B cell (primary cell): ENCODE results near the gene NUDT9. TPM values are rescaled to one million over a fixed set of nuclear protein-coding genes. Genes with fewer than 3 reads are reported as not detected.

Source experiments
- ATAC-seq: fragments of 200-7000 bp; cut with Tn5 transposase; one replicate; pipeline ENCODE4 v1.10.0; 2021; ENCODE audit warnings: low read depth, mild to moderate bottlenecking, moderate number of reproducible peaks, moderate library complexity
- CTCF ChIA-PET: fragments of 350-600 bp; sonication (Branson Sonifier 250); formaldehyde crosslinking; loops from one replicate; lab custom pipeline; 2021; ENCODE audit warnings: antibody characterized with exemption, inconsistent platforms; lab: Charles Lee
- POLR2A ChIA-PET: fragments of 350-600 bp; sonication (Branson Sonifier 250); formaldehyde crosslinking; loops from one replicate; lab custom pipeline; 2021; ENCODE audit warnings: antibody characterized with exemption; lab: Charles Lee
- DNase-seq: peaks from one replicate; pipeline ENCODE4 v3.0.0; 2013
- H2AFZ ChIP-seq: 2 replicates; pipeline ENCODE4 v1.6.1; 2012; ENCODE audit warnings: mild to moderate bottlenecking, low read depth, low read length; ENCODE audit not compliant: insufficient read depth, poor library complexity, severe bottlenecking
- H3K27ac ChIP-seq, 2 donors: 1 replicate in 1 of 2; 2 replicates in 1 of 2; pipeline ENCODE4 v1.5.1; 2012 to 2013; ENCODE audit warnings: low read length in 2 of 2, mild to moderate bottlenecking in 2 of 2, moderate library complexity in 1 of 2
- H3K27me3 ChIP-seq, 4 experiments: fragments of 200-600 bp in 1 of 4; sonication (generic) in 1 of 4; replicated peaks in 1 of 4; 1 replicate in 2 of 4; 2 replicates in 2 of 4; pipeline versions ENCODE4 v1.6.1 to v1.7.0; 2013 to 2016; ENCODE audit warnings: low read length in 3 of 4, mild to moderate bottlenecking in 2 of 4, mixed read lengths in 1 of 4, moderate library complexity in 1 of 4; ENCODE audit not compliant: insufficient read depth in 4 of 4, control insufficient read depth in 3 of 4; ENCODE audit errors: control extremely low read depth in 1 of 4
- H3K36me3 ChIP-seq, 2 experiments: replicated peaks in 1 of 2; 1 replicate in 1 of 2; 2 replicates in 1 of 2; pipeline versions ENCODE4 v1.6.1 to v1.7.1; 2013; ENCODE audit warnings: low read length in 1 of 2; ENCODE audit not compliant: insufficient read depth in 2 of 2, control insufficient read depth in 1 of 2; ENCODE audit errors: control extremely low read depth in 1 of 2, extremely low read depth in 1 of 2
- H3K4me1 ChIP-seq, 2 donors: fragments of 200-600 bp in 1 of 2; sonication (generic) in 1 of 2; 1 replicate in 1 of 2; 2 replicates in 1 of 2; pipeline versions ENCODE4 v1.5.1 to v1.6.1; 2013 to 2017; ENCODE audit warnings: low read length in 2 of 2; ENCODE audit not compliant: control insufficient read depth in 2 of 2, insufficient read depth in 2 of 2
- H3K4me2 ChIP-seq: replicated peaks from 2 replicates; pipeline ENCODE3; 2012; ENCODE audit warnings: mild to moderate bottlenecking, low read depth, low read length; ENCODE audit not compliant: poor library complexity, severe bottlenecking
- H3K4me3 ChIP-seq, 5 experiments: fragments of 200-600 bp in 1 of 5; sonication (generic) in 1 of 5; 1 replicate in 3 of 5; 2 replicates in 2 of 5; pipeline versions ENCODE4 v1.5.1 to v1.7.0; 2011 to 2016; ENCODE audit warnings: low read length in 4 of 5, mild to moderate bottlenecking in 4 of 5, low read depth in 2 of 5, control low read depth in 1 of 5, moderate library complexity in 1 of 5; ENCODE audit not compliant: insufficient read depth in 1 of 5; ENCODE audit errors: control extremely low read depth in 1 of 5, extremely low read depth in 1 of 5
- H3K79me2 ChIP-seq: fragments of 200-600 bp; sonication (generic); one replicate; pipeline ENCODE4 v1.6.0; 2016; ENCODE audit warnings: low read length; ENCODE audit not compliant: control insufficient read depth, insufficient read depth
- H3K9ac ChIP-seq: fragments of 200-600 bp; sonication (generic); 2 replicates; pipeline ENCODE4 v1.6.1; 2017; ENCODE audit warnings: mild to moderate bottlenecking, low read length, moderate library complexity
- H3K9me3 ChIP-seq, 3 donors: one replicate each; pipeline versions ENCODE4 v1.6.1 to v1.7.1; 2013; ENCODE audit warnings: low read length in 2 of 3; ENCODE audit not compliant: control insufficient read depth in 2 of 3, insufficient read depth in 1 of 3; ENCODE audit errors: control extremely low read depth in 1 of 3
- H4K20me1 ChIP-seq: 2 replicates; pipeline ENCODE4 v1.6.0; 2012; ENCODE audit warnings: mild to moderate bottlenecking, low read length; ENCODE audit not compliant: insufficient read depth, control insufficient read depth, poor library complexity, severe bottlenecking
- H3K27ac Mint-ChIP-seq: one replicate; pipeline ENCODE4 v1.8.0; 2021; ENCODE audit warnings: mixed read lengths
- H3K27me3 Mint-ChIP-seq: one replicate; pipeline ENCODE4 v1.8.0; 2021; ENCODE audit warnings: mixed read lengths
- H3K4me1 Mint-ChIP-seq: one replicate; pipeline ENCODE4 v1.8.0; 2021; ENCODE audit warnings: mixed read lengths
- H3K4me3 Mint-ChIP-seq: one replicate; pipeline ENCODE4 v1.8.0; 2021; ENCODE audit warnings: mixed read lengths
- H3K9me3 Mint-ChIP-seq: one replicate; pipeline ENCODE4 v1.8.0; 2022; ENCODE audit warnings: mixed read lengths; ENCODE audit not compliant: insufficient read depth
- CTCF ChIP-seq: fragments of 200-600 bp; IDR thresholded peaks from one replicate; pipeline ENCODE4 v1.8.0; 2022; ENCODE audit warnings: antibody characterized with exemption, mild to moderate bottlenecking
- EZH2 ChIP-seq: IDR thresholded peaks from 2 replicates; pipeline ENCODE4 v1.6.1; 2012; ENCODE audit warnings: borderline replicate concordance, low read depth, mild to moderate bottlenecking, moderate library complexity, low read length; ENCODE audit not compliant: insufficient read depth, poor library complexity, severe bottlenecking
- WGBS: methylation state at CpG from one replicate; pipeline ENCODE4 v1.1.5; 2013; ENCODE audit warnings: missing lambda C conversion rate; ENCODE audit not compliant: insufficient coverage; 5-methylcytosine and 5-hydroxymethylcytosine counted together
- intact Hi-C: fragments of 100-400 bp; cut with micrococcal nuclease; formaldehyde crosslinking; loops from one replicate; pipeline ENCODE4 v1.10.0; 2022
- polyA plus RNA-seq: library from polyadenylated mRNA; depleted of rRNA; stranded (reverse); fragments of >200 nt; gene quantifications from 2 replicates; pipeline ENCODE4 v1.2.3, GENCODE V29; 2012
- total RNA-seq, 2 donors: library from RNA; stranded (reverse); fragments of 120-200 nt in 1 of 2; gene quantifications; 1 replicate in 1 of 2; 2 replicates in 1 of 2; pipeline versions ENCODE4 v1.2.3 to v1.2.4, GENCODE V29; 2013 to 2022

The NUDT9 gene
- total and polyA plus RNA-seq, 2 donors (not counting 1 experiment from before 2014, with no cell fraction given): 10.0 to 17.5 TPM

- Mint-ChIP-seq H3K4me1 (no peaks in the 10 kb centered on the region), H3K27me3 (no peaks in the 10 kb centered on the region), H3K9me3 (peaks cover 1% of the 10 kb centered on the region), H3K4me3 (no peak overlapping the region), H3K27ac (no peak overlapping the region)
- intact Hi-C loops: loop anchor here (5.0 kb wide), 1 partner anchor 69 kb away; the partner anchor contains the start of gene HSD17B11
- Histone ChIP-seq H3K79me2 (no peaks in the 10 kb centered on the region), H3K9me3 (no peaks in the 10 kb centered on the region), H3K27ac (no peak overlapping the region), H2AFZ (no peak overlapping the region), H3K4me1 (no peaks in the 10 kb centered on the region), H4K20me1 (no peaks in the 10 kb centered on the region), H3K4me2 (no peak overlapping the region), H3K4me3 (no peak overlapping the region), H3K27me3 (no peaks in the 10 kb centered on the region), H3K9ac (no peak overlapping the region), H3K36me3 (peaks cover 0 to 14% of the 10 kb centered on the region in 2 experiments)
- ChIA-PET POLR2A (no interaction called here), CTCF (interaction anchor here (13.5 kb wide), 1 partner anchor 85 kb away, joined by 269 read pairs; no protein-coding TSS in a partner anchor)
- ATAC-seq (no peak), DNase-seq (no peak)
- TF ChIP-seq CTCF (no peak), EZH2 (no peak)
These were observed 38.9 kb downstream of the NUDT9 start for GRCh38 chr4:87461281-87461700.

- peaks cover 1% of the 10 kb centered on the region for H3K9me3 Mint-ChIP-seq
- no peaks in the 10 kb centered on the region for H3K9me3 ChIP-seq
- WGBS: no CpG with 5 or more reads among the region's 2 CpGs
- no peaks in the 10 kb centered on the region for H3K4me1 Mint-ChIP-seq
- DNase-seq (no peak), ATAC-seq (no peak)
- H3K4me2 ChIP-seq: no peak overlapping the region
- H2AFZ ChIP-seq: no peak overlapping the region
- no peak overlapping the region for H3K27ac ChIP-seq
- peaks cover 0 to 10% of the 10 kb centered on the region in 2 experiments for H3K36me3 ChIP-seq
- H3K79me2 ChIP-seq: no peaks in the 10 kb centered on the region
- no peak for TF ChIP-seq EZH2
- ChIA-PET POLR2A (no interaction called here), CTCF (interaction anchor here (13.5 kb wide), 1 partner anchor 86 kb away, joined by 269 read pairs; no protein-coding TSS in a partner anchor)
- intact Hi-C loops: loop anchor here (5.0 kb wide), 1 partner anchor 70 kb away; the partner anchor contains the start of gene HSD17B11
- no peak overlapping the region for H3K27ac Mint-ChIP-seq
- H3K4me3 Mint-ChIP-seq: no peak overlapping the region
- H3K9ac ChIP-seq: no peak overlapping the region
- H3K27me3 Mint-ChIP-seq: no peaks in the 10 kb centered on the region
- H4K20me1 ChIP-seq: no peaks in the 10 kb centered on the region
- no peaks in the 10 kb centered on the region for H3K4me1 ChIP-seq
- no peak overlapping the region for H3K4me3 ChIP-seq
- no peaks in the 10 kb centered on the region for H3K27me3 ChIP-seq
These were observed 39.7 kb downstream of the NUDT9 start for GRCh38 chr4:87462102-87462501.
